Activated B cell treated with CpG ODN at 0.5 μM for 24 hours (primary cell): ENCODE data around the gene N4BP3. TPM values are rescaled to one million over a fixed set of nuclear protein-coding genes. Genes with fewer than 3 reads are reported as not detected.
A peak's percentile ranks its signal among the peaks of the same experiment; 100 is the strongest.

Experiments
- ATAC-seq: fragments of 200-7000 bp; cut with Tn5 transposase; one replicate; pipeline ENCODE4 v1.10.0; 2021; ENCODE audit warnings: low read depth, mild to moderate bottlenecking, moderate library complexity
- CTCF ChIA-PET: fragments of 350-600 bp; sonication (Branson Sonifier 250); formaldehyde crosslinking; loops from one replicate; lab custom pipeline; 2021; ENCODE audit warnings: antibody characterized with exemption; lab: Charles Lee
- POLR2A ChIA-PET: fragments of 350-600 bp; sonication (Branson Sonifier 250); formaldehyde crosslinking; loops from one replicate; lab custom pipeline; 2021; ENCODE audit warnings: antibody characterized with exemption; lab: Charles Lee
- DNase-seq: peaks from one replicate; pipeline ENCODE4 v3.0.0; 2022
- H3K27ac Mint-ChIP-seq: one replicate; pipeline ENCODE4 v1.8.0; 2020; ENCODE audit warnings: mixed read lengths
- H3K27me3 Mint-ChIP-seq: one replicate; pipeline ENCODE4 v1.8.0; 2021; ENCODE audit warnings: mixed read lengths
- H3K36me3 Mint-ChIP-seq: one replicate; pipeline ENCODE4 v1.8.0; 2021; ENCODE audit warnings: low read depth, mixed read lengths
- H3K4me1 Mint-ChIP-seq: one replicate; pipeline ENCODE4 v1.8.0; 2021; ENCODE audit warnings: mixed read lengths
- H3K4me3 Mint-ChIP-seq: one replicate; pipeline ENCODE4 v1.8.0; 2020; ENCODE audit warnings: mild to moderate bottlenecking, mixed read lengths
- H3K9me3 Mint-ChIP-seq: one replicate; pipeline ENCODE4 v1.8.0; 2020; ENCODE audit warnings: mixed read lengths
- CTCF ChIP-seq: fragments of 200-600 bp; IDR thresholded peaks from one replicate; pipeline ENCODE4 v1.8.0; 2022; ENCODE audit warnings: antibody characterized with exemption, mild to moderate bottlenecking
- intact Hi-C: fragments of 100-400 bp; cut with micrococcal nuclease; formaldehyde crosslinking; loops from one replicate; pipeline ENCODE4 v1.15.1; 2024
- total RNA-seq: library from RNA; stranded (reverse); gene quantifications from 2 replicates; pipeline ENCODE4 v1.2.3, GENCODE V29; 2022

Gene N4BP3
- 17.4 and 18.1 TPM in 2 replicates for total RNA-seq

DNA sequence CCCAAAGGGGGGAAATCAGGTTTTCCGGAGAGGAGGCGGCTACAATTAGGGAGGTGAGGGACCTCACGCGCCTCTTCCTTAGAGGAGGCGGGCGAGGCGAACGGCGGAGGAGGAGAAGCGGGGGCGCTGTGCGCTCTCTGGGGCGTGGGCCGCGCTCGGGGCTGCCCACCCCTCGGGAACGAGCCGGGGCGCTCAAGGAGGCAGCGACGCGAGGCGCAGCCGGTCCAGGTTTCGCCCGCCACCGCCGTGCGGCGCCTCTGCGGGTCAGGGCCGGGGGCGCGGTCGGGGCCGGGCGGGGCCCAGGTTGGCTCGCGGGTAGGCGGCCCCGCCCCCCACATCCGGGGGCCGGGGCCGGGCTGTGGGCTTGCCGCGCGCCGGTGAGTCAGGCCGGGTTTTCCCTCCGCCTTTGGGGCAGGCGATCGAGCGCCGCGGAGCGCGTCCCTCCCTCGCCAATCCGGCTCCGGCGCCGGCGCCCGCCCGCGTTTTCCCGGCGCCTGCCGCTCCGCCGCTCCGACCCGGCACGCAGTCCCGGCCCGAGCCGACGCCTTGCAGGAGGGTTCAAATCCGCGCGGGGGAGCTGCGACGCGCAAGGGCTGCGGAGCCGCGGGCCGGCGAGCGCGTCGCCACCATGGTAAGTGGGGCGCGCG lies at the start of gene N4BP3:
N4BP3 (plus strand) TSS at position 392 of the 647 bp plus-strand sequence. CDS start 6,052 bp downstream, outside the sequence.
- peak within 1 kb of the TSS; percentile 98 for H3K4me3 Mint-ChIP-seq
- no peaks in the 10 kb centered on the region for H3K9me3 Mint-ChIP-seq
- H3K27me3 Mint-ChIP-seq: no peaks in the 10 kb centered on the region
- intact Hi-C loops: loop anchor here (1.0 to 10.0 kb wide), 5 partner anchors 17 to 1578 kb away; partner anchors contain the start of genes HNRNPAB, NHP2 and RNF44
- ATAC-seq (peak; percentile 70), DNase-seq (peak; percentile 92)
- H3K27ac Mint-ChIP-seq: peak within 1 kb of the TSS; percentile 94
- CTCF ChIA-PET: interaction anchor here (1.2 kb wide), 1 partner anchor 37 kb away, joined by 3 read pairs; no protein-coding TSS in a partner anchor
- TF ChIP-seq CTCF: no peak
- peaks cover 2% of the 10 kb centered on the region for H3K36me3 Mint-ChIP-seq
- POLR2A ChIA-PET: interaction anchor here (0.5 to 2.3 kb wide), 5 partner anchors 11 to 128 kb away, joined by 3 to 15 read pairs (median 4); partner anchors contain the start of genes NHP2 and RMND5B
- peaks cover 65% of the 10 kb centered on the region for H3K4me1 Mint-ChIP-seq

DNA sequence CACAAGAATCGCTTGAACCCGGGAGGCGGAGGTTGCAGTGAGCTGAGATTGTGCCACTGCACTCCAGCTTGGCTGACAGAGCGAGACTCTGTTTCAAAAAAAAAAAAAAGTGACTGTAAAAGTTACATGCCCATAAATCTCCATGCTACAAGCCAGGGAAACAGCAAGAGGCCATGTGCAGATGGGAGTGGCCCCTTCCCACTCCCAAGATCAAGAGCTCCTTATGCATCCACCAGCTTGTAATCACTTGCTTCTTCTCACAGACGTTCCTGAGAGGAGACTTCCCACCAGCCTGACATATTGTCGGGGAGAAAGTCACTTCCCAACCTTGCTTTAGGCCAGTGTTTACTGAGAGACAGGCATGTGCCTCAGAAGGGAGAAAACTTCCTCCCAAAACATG lies 45.6 kb upstream of the N4BP3 start:
- H3K4me3 Mint-ChIP-seq: no peak overlapping the region
- DNase-seq (no peak), ATAC-seq (no peak)
- peaks cover 28% of the 10 kb centered on the region for H3K4me1 Mint-ChIP-seq
- H3K27ac Mint-ChIP-seq: no peak overlapping the region
- H3K9me3 Mint-ChIP-seq: no peaks in the 10 kb centered on the region
- intact Hi-C loops: no loop called here
- ChIA-PET CTCF (interaction anchor here (1.4 kb wide), 1 partner anchor 8 kb away, joined by 4 read pairs; no protein-coding TSS in a partner anchor), POLR2A (no interaction called here)
- TF ChIP-seq CTCF: no peak
- H3K27me3 Mint-ChIP-seq: peaks cover 5% of the 10 kb centered on the region
- H3K36me3 Mint-ChIP-seq: no peaks in the 10 kb centered on the region

- ChIA-PET CTCF (no interaction called here), POLR2A (no interaction called here)
- no peaks in the 10 kb centered on the region for H3K36me3 Mint-ChIP-seq
- peaks cover 5% of the 10 kb centered on the region for H3K27me3 Mint-ChIP-seq
- intact Hi-C loops: no loop called here
- H3K27ac Mint-ChIP-seq: peak overlapping the region; percentile 41
- peaks cover 28% of the 10 kb centered on the region for H3K4me1 Mint-ChIP-seq
- H3K4me3 Mint-ChIP-seq: peak overlapping the region; percentile 53
- TF ChIP-seq CTCF: no peak
- no peaks in the 10 kb centered on the region for H3K9me3 Mint-ChIP-seq
- DNase-seq (no peak), ATAC-seq (peak; percentile 70)
Measured at GRCh38 chr5:178068293-178068692, 45.0 kb upstream of the N4BP3 start.

DNA sequence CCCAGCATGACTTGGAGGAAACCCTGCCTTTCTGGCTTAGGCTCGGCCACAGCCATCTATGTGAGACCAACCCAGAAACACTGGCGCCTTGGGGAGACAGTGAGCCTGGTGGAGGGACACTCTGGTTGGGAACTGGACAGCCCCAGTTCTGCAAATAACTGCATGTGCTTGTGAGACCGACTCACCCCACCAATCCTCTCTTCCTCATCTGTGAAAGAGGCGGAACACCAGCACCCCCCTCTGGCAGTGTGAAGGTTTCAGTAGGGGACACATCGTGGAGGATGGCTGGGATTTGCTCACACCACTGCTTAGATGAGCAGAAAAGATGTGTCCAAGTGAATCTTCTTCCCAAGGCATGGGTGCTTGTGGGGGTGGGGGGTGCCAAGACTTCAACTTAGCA lies 43.4 kb upstream of the N4BP3 start:
- no peaks in the 10 kb centered on the region for H3K36me3 Mint-ChIP-seq
- intact Hi-C loops: no loop called here
- DNase-seq: peak; percentile 24
- POLR2A ChIA-PET: no interaction called here
- no peak for TF ChIP-seq CTCF
- H3K27me3 Mint-ChIP-seq: peaks cover 12% of the 10 kb centered on the region
- peak; percentile 66 for ATAC-seq
- H3K9me3 Mint-ChIP-seq: no peaks in the 10 kb centered on the region
- no peak overlapping the region for H3K27ac Mint-ChIP-seq
- peaks cover 28% of the 10 kb centered on the region for H3K4me1 Mint-ChIP-seq
- CTCF ChIA-PET: no interaction called here
- H3K4me3 Mint-ChIP-seq: no peak overlapping the region

DNA sequence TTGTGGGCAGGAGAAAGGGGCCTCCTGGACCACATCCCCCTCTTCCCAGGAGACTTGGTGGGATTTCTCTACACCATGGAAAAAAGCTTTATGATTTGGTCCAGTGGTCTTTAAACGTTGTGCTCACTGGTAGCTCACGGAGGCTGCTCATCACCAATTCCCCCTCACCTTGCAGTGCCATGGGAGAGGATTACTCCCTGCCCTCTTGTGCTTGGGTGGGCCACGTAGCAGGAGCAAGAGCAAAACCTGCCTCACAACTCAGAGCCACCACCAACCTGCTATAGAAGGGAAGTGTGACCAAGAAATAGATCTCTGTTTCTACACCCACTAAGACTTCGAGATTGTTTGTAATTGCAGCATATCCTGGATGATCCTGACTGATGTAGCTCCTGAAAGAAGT lies 42.2 kb upstream of the N4BP3 start:
- DNase-seq (no peak), ATAC-seq (no peak)
- Mint-ChIP-seq H3K4me3 (no peak overlapping the region), H3K9me3 (no peaks in the 10 kb centered on the region), H3K27me3 (peaks cover 13% of the 10 kb centered on the region), H3K4me1 (peaks cover 32% of the 10 kb centered on the region), H3K27ac (no peak overlapping the region), H3K36me3 (no peaks in the 10 kb centered on the region)
- intact Hi-C loops: no loop called here
- TF ChIP-seq CTCF: no peak
- CTCF ChIA-PET: no interaction called here
- POLR2A ChIA-PET: no interaction called here
